ENCODE data around the gene MRFAP1L1. TPM values are rescaled to one million over a fixed set of nuclear protein-coding genes. Genes with fewer than 3 reads are reported as not detected.

Gene MRFAP1L1
- total RNA-seq, 2 donors from 2014 or later = 65.2 to 81.9 TPM

DNA sequence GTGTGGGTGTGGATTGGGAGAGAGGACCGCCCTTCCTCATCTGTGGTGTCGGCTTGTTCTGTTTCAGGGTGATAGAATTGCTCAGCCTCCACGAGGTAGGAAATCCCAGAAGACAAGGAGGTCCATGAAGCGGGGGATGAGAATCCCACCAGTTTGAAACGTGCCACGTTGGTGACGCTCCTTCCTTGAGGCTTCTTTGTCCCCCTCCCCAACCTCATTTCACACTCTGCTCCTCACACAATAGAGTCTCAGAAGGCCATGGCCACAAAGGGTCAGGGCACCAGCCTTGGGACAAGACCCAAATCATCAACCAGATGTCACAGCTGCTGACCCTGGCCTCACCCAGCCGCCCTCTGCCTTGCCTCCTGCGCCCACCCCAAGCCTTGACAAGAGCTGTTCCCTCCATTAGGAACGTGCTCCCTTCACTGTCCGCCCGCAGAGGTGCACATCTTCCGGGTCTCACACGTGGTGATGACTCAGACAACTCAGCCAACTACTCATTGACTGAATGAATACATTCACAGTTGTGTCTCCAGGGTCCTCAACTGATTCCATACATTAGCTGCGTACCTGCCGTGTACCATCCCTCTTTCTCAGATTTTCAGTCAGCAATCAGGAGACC is 24.6 kb upstream of the MRFAP1L1 start:
- H3K9me3 ChIP-seq = no peaks in the 10 kb centered on the region
- no peaks in the 10 kb centered on the region for H3K4me1 ChIP-seq (replicated peaks)
- no peak overlapping the region for H3K4me3 ChIP-seq
- TF ChIP-seq, protein P1, sequence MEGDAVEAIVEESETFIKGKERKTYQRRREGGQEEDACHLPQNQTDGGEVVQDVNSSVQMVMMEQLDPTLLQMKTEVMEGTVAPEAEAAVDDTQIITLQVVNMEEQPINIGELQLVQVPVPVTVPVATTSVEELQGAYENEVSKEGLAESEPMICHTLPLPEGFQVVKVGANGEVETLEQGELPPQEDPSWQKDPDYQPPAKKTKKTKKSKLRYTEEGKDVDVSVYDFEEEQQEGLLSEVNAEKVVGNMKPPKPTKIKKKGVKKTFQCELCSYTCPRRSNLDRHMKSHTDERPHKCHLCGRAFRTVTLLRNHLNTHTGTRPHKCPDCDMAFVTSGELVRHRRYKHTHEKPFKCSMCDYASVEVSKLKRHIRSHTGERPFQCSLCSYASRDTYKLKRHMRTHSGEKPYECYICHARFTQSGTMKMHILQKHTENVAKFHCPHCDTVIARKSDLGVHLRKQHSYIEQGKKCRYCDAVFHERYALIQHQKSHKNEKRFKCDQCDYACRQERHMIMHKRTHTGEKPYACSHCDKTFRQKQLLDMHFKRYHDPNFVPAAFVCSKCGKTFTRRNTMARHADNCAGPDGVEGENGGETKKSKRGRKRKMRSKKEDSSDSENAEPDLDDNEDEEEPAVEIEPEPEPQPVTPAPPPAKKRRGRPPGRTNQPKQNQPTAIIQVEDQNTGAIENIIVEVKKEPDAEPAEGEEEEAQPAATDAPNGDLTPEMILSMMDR (IDR thresholded peaks at IDR 0.05) = no peak
- TF ChIP-seq POLR2A (IDR thresholded peaks at IDR 0.05) (no peak), POLR2AphosphoS5 (IDR thresholded peaks at IDR 0.05) (no peak)
- 88% methylated on average over 16 of the region's 16 CpGs for WGBS
- no peaks in the 10 kb centered on the region for H3K36me3 ChIP-seq
- no peak overlapping the region for H3K27ac ChIP-seq
- DNase-seq (ENCODE audit: low spot score) = no peak
- intact Hi-C loops (cut with DNase I) = no loop called here
- H3K27me3 ChIP-seq (replicated peaks; ENCODE audit: insufficient read depth) = no peaks in the 10 kb centered on the region

DNA sequence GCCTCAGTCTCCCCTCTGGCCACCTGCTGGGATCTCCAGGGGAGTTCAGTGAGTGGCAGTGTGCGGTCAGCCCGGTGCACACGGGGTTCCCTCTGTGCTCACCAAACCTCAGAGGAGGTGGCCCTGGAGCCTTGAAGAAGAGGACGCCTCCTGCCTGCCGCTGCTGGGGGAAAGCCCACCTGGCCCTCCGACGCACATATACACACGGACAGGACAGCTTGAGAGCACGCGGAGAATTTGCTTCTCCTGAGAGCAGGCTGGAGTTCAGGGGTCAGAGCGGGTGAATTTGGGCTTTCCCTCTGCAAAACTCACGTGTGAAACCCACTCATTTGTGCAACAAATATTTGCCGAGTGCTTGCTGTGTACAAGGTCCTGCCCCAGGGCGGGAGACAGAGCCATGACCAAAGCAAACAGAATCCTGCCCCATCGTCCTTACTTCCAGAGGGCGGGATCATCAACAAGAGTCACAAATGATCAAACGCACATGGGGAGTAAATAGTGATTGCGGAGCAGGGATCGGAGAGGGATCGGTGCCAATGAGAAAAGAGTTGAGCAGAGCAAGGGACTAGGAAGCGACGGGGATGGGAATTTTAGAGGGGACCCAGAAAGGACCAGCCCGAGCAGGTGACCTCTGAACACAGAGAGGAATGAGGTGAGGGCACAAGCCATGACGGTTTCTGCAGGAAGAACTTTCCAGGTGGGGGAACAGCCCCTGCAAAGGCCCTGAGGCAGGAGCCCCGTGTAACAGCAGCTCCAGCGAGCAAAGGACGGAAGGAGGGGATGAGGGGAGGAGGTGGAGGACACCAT is 23.9 kb upstream of the MRFAP1L1 start:
- TF ChIP-seq, protein P1 (IDR thresholded peaks at IDR 0.05) = no peak
- TF ChIP-seq POLR2AphosphoS5 (IDR thresholded peaks at IDR 0.05) = no peak
- TF ChIP-seq POLR2A (IDR thresholded peaks at IDR 0.05) = no peak
- intact Hi-C loops (cut with DNase I) = no loop called here
- H3K27me3 ChIP-seq (replicated peaks; ENCODE audit: insufficient read depth) = no peaks in the 10 kb centered on the region
- no peaks in the 10 kb centered on the region for H3K36me3 ChIP-seq
- no peak for DNase-seq (ENCODE audit: low spot score)
- H3K4me1 ChIP-seq (replicated peaks) = peaks cover 6% of the 10 kb centered on the region
- no peak overlapping the region for H3K4me3 ChIP-seq
- 86% methylated on average over 27 of the region's 27 CpGs for WGBS
- no peak overlapping the region for H3K27ac ChIP-seq
- H3K9me3 ChIP-seq = no peaks in the 10 kb centered on the region

DNA sequence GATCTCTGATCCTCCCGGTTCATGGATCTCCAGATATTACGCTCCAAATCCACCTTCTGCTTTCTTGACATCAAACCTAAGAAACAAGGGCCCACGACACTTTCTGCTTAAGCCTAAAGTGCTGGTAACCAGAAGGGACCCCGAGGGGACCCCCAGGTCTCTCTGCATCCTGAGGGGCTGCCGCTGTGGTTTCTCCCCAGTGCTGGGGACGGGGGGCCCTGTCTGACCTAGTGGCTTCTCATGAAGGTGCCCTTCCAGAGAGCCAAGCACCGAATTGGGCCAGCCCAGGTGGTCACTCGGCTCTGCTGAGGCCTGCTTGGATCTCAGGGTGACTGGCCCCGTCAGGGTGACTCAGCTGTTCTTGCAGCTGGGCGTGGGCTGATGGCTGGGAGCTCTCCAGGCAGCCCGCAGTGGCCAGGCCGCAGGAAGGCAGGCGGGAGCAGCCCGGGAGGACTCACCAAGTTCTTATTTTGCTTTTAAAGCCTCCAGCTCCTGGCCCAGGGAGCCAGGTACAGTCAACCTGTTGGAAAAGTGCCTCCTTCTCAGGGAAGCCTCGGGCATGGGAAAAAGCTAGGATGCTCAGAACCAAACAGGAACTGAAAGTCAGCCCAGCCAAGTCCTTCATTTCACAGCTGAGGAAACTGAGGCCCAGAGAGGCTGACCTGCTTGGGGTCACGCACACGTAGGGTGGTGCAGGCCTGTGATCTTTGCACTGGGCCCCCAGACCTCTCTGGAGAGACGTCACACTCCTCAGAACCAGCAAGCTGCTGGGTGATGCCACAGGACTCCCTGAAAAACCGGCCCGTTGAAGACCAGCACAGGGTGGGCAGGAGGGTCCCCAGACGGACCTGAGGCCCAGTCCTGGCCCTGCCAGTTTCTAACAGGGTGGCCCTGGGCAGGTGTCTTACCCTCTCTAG is 23.0 kb upstream of the MRFAP1L1 start:
- Histone ChIP-seq H3K4me3 (no peak overlapping the region), H3K4me1 (replicated peaks) (peaks cover 13% of the 10 kb centered on the region), H3K36me3 (no peaks in the 10 kb centered on the region), H3K27me3 (replicated peaks; ENCODE audit: insufficient read depth) (no peaks in the 10 kb centered on the region), H3K9me3 (no peaks in the 10 kb centered on the region), H3K27ac (peak overlapping the region in 1 of 2 donors; percentile 38)
- WGBS = 65% methylated on average over 21 of the region's 21 CpGs
- peak; percentile 37 for TF ChIP-seq POLR2AphosphoS5 (IDR thresholded peaks at IDR 0.05)
- no peak for TF ChIP-seq POLR2A (IDR thresholded peaks at IDR 0.05)
- TF ChIP-seq, protein P1 (IDR thresholded peaks at IDR 0.05) = no peak
- intact Hi-C loops (cut with DNase I) = no loop called here
- no peak for DNase-seq (ENCODE audit: low spot score)

DNA sequence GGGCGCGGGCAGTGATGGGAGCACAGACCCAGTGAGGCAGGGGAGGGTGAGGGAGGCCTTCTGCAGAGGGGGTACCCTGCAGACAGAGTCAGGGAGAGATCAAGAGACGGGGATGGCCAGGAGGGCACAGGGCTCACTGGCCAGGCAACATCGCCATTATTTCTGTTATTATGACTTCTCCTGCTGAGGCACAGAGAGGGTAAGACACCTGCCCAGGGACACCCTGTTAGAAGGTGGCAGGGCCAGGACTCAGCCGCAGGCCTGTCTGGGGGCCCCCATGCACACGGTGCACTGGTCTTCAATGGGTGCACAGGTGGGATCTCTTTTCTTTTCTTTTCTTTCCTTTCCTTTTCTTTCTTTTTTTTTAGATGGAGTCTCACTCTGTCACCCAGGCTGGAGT is 22.1 kb upstream of the MRFAP1L1 start:
- intact Hi-C loops (cut with DNase I) = no loop called here
- no peak for DNase-seq (ENCODE audit: low spot score)
- peaks cover 13% of the 10 kb centered on the region for H3K4me1 ChIP-seq (replicated peaks)

More for the DNA sequence above, 22.1 kb upstream of the MRFAP1L1 start:
- Histone ChIP-seq H3K36me3 (no peaks in the 10 kb centered on the region), H3K27me3 (replicated peaks; ENCODE audit: insufficient read depth) (no peaks in the 10 kb centered on the region), H3K9me3 (no peaks in the 10 kb centered on the region), H3K4me3 (no peak overlapping the region), H3K27ac (no peak overlapping the region)
- 86% methylated on average over 6 of the region's 6 CpGs for WGBS
- TF ChIP-seq, protein P1 (IDR thresholded peaks at IDR 0.05) = no peak
- TF ChIP-seq POLR2AphosphoS5 (IDR thresholded peaks at IDR 0.05) (no peak), POLR2A (IDR thresholded peaks at IDR 0.05) (no peak)
